PC-9 (cell line): Measurements from ENCODE around the gene SF3A1. TPM values are rescaled to one million over a fixed set of nuclear protein-coding genes. Genes with fewer than 3 reads are reported as not detected.

Source experiments
- BruUV-seq: library from RNA; stranded (reverse); fragments of 400-500 nt; replicated peaks from 2 replicates; lab custom pipeline; 2021; lab: Mats Ljungman, UMichigan
- CTCF ChIA-PET: fragments of 300-600 bp; sonication (Branson Sonifier 250); formaldehyde crosslinking; loops from one replicate; lab custom pipeline; 2022; ENCODE audit warnings: antibody characterized with exemption; lab: Charles Lee
- POLR2A ChIA-PET: fragments of 300-600 bp; sonication (Branson Sonifier 250); formaldehyde crosslinking; loops from one replicate; lab custom pipeline; 2022; ENCODE audit warnings: antibody characterized with exemption; ENCODE audit not compliant: unreplicated experiment; lab: Charles Lee
- DNase-seq, 2 experiments: peaks; one replicate each; pipeline versions ENCODE4 v3.0.0 to v3.0.0-alpha.2; 2015 to 2022; ENCODE audit warnings: mixed read lengths in 1 of 2
- H2AFZ ChIP-seq: fragments of 200-600 bp; sonication (generic); 2 replicates; pipeline ENCODE4 v1.8.1; 2017; ENCODE audit warnings: antibody characterized with exemption
- H3F3A ChIP-seq: fragments of 200-600 bp; sonication (generic); 2 replicates; pipeline ENCODE4 v1.8.1; 2017; ENCODE audit warnings: antibody characterized with exemption, mild to moderate bottlenecking, low read depth; ENCODE audit not compliant: insufficient read depth
- H3K27ac ChIP-seq: fragments of 200-600 bp; sonication (generic); 2 replicates; pipeline ENCODE4 v1.6.1; 2016; ENCODE audit warnings: mixed run types
- H3K27me3 ChIP-seq: fragments of 200-600 bp; sonication (generic); 2 replicates; pipeline ENCODE4 v1.6.1; 2016; ENCODE audit warnings: low read depth, mixed run types; ENCODE audit not compliant: insufficient read depth
- H3K36me3 ChIP-seq: fragments of 200-600 bp; sonication (generic); 2 replicates; pipeline ENCODE4 v1.6.1; 2016; ENCODE audit warnings: low read depth, mixed run types
- H3K4me1 ChIP-seq: fragments of 200-600 bp; sonication (generic); replicated peaks from 2 replicates; pipeline ENCODE4 v1.6.1; 2016; ENCODE audit warnings: mixed run types; ENCODE audit not compliant: insufficient read depth
- H3K4me2 ChIP-seq: fragments of 200-600 bp; sonication (generic); 2 replicates; pipeline ENCODE4 v1.6.1; 2017; ENCODE audit warnings: mixed run types
- H3K4me3 ChIP-seq: fragments of 200-600 bp; sonication (generic); 2 replicates; pipeline ENCODE4 v1.6.1; 2016; ENCODE audit warnings: mixed run types
- H3K79me2 ChIP-seq: fragments of 200-600 bp; sonication (generic); 2 replicates; pipeline ENCODE4 v1.6.1; 2017; ENCODE audit warnings: low read depth, mixed run types
- H3K9me2 ChIP-seq: fragments of 200-600 bp; sonication (generic); 2 replicates; pipeline ENCODE4 v1.8.1; 2017; ENCODE audit warnings: mild to moderate bottlenecking; ENCODE audit not compliant: insufficient read depth
- H3K9me3 ChIP-seq: fragments of 200-600 bp; sonication (generic); 2 replicates; pipeline ENCODE4 v1.8.1; 2016; ENCODE audit warnings: low read depth; ENCODE audit not compliant: insufficient read depth
- H4K20me1 ChIP-seq: fragments of 200-600 bp; sonication (generic); 2 replicates; pipeline ENCODE4 v1.8.1; 2017; ENCODE audit not compliant: insufficient read depth
- CTCF ChIP-seq: fragments of 200-600 bp; sonication (generic); conservative IDR thresholded peaks from 2 replicates; pipeline ENCODE4 v1.6.1; 2017; ENCODE audit warnings: mixed run types, antibody characterized with exemption, mild to moderate bottlenecking, moderate library complexity
- EZH2 ChIP-seq: fragments of 200-600 bp; sonication (generic); IDR thresholded peaks from 2 replicates; pipeline ENCODE4 v1.8.0; 2017; ENCODE audit warnings: antibody characterized with exemption, low read depth
- intact Hi-C: fragments of 100-400 bp; cut with micrococcal nuclease; formaldehyde crosslinking; loops from one replicate; pipeline ENCODE4 v1.10.0; 2022; ENCODE audit not compliant: unreplicated experiment
- total RNA-seq: library from RNA; stranded (reverse); gene quantifications from 2 replicates; pipeline ENCODE4 v1.2.3, GENCODE V29; 2021

The SF3A1 gene
- total RNA-seq, 1 experiment from 2014 or later, result 189 TPM

GRCh38 chr22:30317778-30318177, 38.9 kb downstream of the SF3A1 start:
- no peak overlapping the region for H3K4me2 ChIP-seq
- ChIA-PET POLR2A (no interaction called here), CTCF (no interaction called here)
- no TSS peak for BruUV-seq
- peaks cover 3% of the 10 kb centered on the region; the same call in 1 of the 2 replicates for H4K20me1 ChIP-seq
- peaks cover 30% of the 10 kb centered on the region for H3K4me1 ChIP-seq
- H3K9me2 ChIP-seq, result no peaks in the 10 kb centered on the region
- H2AFZ ChIP-seq, result no peak overlapping the region
- H3K9me3 ChIP-seq, result no peaks in the 10 kb centered on the region
- TF ChIP-seq EZH2, result no peak
- TF ChIP-seq CTCF, result no peak
- H3F3A ChIP-seq, result peaks cover 30% of the 10 kb centered on the region
- H3K27me3 ChIP-seq, result no peaks in the 10 kb centered on the region
- no peak for DNase-seq
- H3K79me2 ChIP-seq, result peaks cover 70% of the 10 kb centered on the region
- intact Hi-C loops, result no loop called here
- no peak overlapping the region for H3K4me3 ChIP-seq
- no peak overlapping the region for H3K27ac ChIP-seq
- no peaks in the 10 kb centered on the region; the same call in 1 of the 2 replicates for H3K36me3 ChIP-seq

- peaks cover 9% of the 10 kb centered on the region for H4K20me1 ChIP-seq
- no peak overlapping the region for H3K27ac ChIP-seq
- H3K9me3 ChIP-seq, result no peaks in the 10 kb centered on the region
- H3K79me2 ChIP-seq, result peaks cover 71% of the 10 kb centered on the region
- H3K9me2 ChIP-seq, result no peaks in the 10 kb centered on the region
- DNase-seq, result no peak
- no peak overlapping the region for H2AFZ ChIP-seq
- peaks cover 47% of the 10 kb centered on the region for H3K4me1 ChIP-seq
- ChIA-PET POLR2A (interaction anchor here (0.6 kb wide), 1 partner anchor 9 kb away, joined by 5 read pairs; no protein-coding TSS in a partner anchor), CTCF (no interaction called here)
- no peaks in the 10 kb centered on the region for H3K36me3 ChIP-seq
- no peak overlapping the region for H3K4me2 ChIP-seq
- H3F3A ChIP-seq, result peaks cover 45% of the 10 kb centered on the region
- TF ChIP-seq EZH2 (no peak), CTCF (no peak)
- H3K27me3 ChIP-seq, result no peaks in the 10 kb centered on the region
- BruUV-seq, result no TSS peak
- H3K4me3 ChIP-seq, result no peak overlapping the region
- intact Hi-C loops, result no loop called here
Measured at GRCh38 chr22:30315962-30316576, 40.6 kb downstream of the SF3A1 start.

- intact Hi-C loops, result no loop called here
- Histone ChIP-seq H2AFZ (no peak overlapping the region), H3K36me3 (no peaks in the 10 kb centered on the region), H3K4me1 (peaks cover 58% of the 10 kb centered on the region), H3K4me3 (no peak overlapping the region), H3F3A (peaks cover 57% of the 10 kb centered on the region), H3K4me2 (no peak overlapping the region), H4K20me1 (peaks cover 13% of the 10 kb centered on the region), H3K9me3 (no peaks in the 10 kb centered on the region), H3K79me2 (peaks cover 73% of the 10 kb centered on the region), H3K27me3 (no peaks in the 10 kb centered on the region), H3K9me2 (no peaks in the 10 kb centered on the region), H3K27ac (peak overlapping the region; percentile 26; the same call in 1 of the 2 replicates)
- TF ChIP-seq EZH2 (no peak), CTCF (no peak)
- no TSS peak for BruUV-seq
- ChIA-PET POLR2A (no interaction called here), CTCF (no interaction called here)
- no peak for DNase-seq
Measured at GRCh38 chr22:30314915-30315314, 41.8 kb downstream of the SF3A1 start.
